Measurements from ENCODE around the gene EFNA2. TPM values are rescaled to one million over a fixed set of nuclear protein-coding genes. Genes with fewer than 3 reads are reported as not detected.
A peak's percentile ranks its signal among the peaks of the same experiment; 100 is the strongest.

The EFNA2 gene
- total and polyA plus RNA-seq, 2 of the 8 experiments (the other 6 are each of a cell fraction or from before 2014, with no cell fraction given) = 4.0 to 7.0 TPM

DNA sequence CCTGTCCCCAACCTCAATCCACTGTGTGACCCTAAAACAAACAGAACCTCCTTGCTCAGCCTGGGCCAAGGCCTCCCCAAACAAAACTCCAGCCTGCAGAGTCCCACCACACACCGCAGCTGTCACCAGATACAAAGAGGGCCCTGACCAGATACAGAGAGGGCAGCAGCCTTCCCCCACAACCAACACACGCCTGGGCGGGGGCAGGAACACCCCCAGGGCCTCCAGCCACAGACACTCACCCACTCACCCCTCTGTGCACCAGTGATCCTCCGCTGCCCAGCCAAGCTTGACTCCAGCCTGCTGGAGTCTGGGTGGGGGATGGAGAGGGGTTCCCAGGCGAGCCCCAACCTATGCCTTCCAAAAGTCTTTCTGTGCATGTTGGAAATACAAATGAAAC, 22.5 kb upstream of the EFNA2 start:
- Histone ChIP-seq H2AK5ac (ENCODE audit: low read depth, low read length) (no peak overlapping the region), H3K36me3 (ENCODE audit: control insufficient read depth in 2 of 4, insufficient read depth in 4 of 4, low read length in 3 of 4) (peaks cover 0 to 4% (median 0%) of the 10 kb centered on the region in 4 experiments; a peak in 2 of 8 replicates), H3K27me3 (replicated peaks in 1 of 4; ENCODE audit: control insufficient read depth in 3 of 4, extremely low read depth in 1 of 4, insufficient read depth in 3 of 4, low read length in 3 of 4) (peaks cover 0 to 10% (median 5%) of the 10 kb centered on the region in 4 experiments; a peak in 4 of 7 replicates), H2AFZ (ENCODE audit: low read length) (no peak overlapping the region), H3K56ac (replicated peaks; ENCODE audit: insufficient read length, low read depth, low read length) (no peak overlapping the region), H3K18ac (ENCODE audit: extremely low read depth, low read length) (peak overlapping the region; percentile 32; the same call in 1 of the 2 replicates), H4K5ac (ENCODE audit: insufficient read length, low read depth, low read length) (no peak overlapping the region), H3K79me2 (ENCODE audit: control insufficient read depth in 1 of 2, insufficient read depth in 2 of 2, low read length in 2 of 2) (no peaks in the 10 kb centered on the region), H4K91ac (replicated peaks; ENCODE audit: insufficient read length, low read length) (peak overlapping the region; percentile 85), H3K14ac (ENCODE audit: insufficient read length) (no peak overlapping the region), H3K4me3 (ENCODE audit: extremely low read depth in 1 of 4, insufficient read depth in 2 of 4, low read depth in 3 of 4, low read length in 4 of 4) (peak overlapping the region in 1 of 4 experiments; percentile 77; a peak in 1 of 8 replicates), H2BK20ac (ENCODE audit: low read length) (peak overlapping the region; percentile 61; the same call in 1 of the 2 replicates), H3K23ac (ENCODE audit: insufficient read length) (no peak overlapping the region), H4K8ac (ENCODE audit: extremely low read depth, insufficient read depth, low read length) (no peak overlapping the region), H3K9ac (replicated peaks in 1 of 4; ENCODE audit: extremely low read depth in 1 of 4, low read depth in 3 of 4, low read length in 3 of 4) (no peak overlapping the region; a peak in 2 of 7 replicates), H3K27ac (ENCODE audit: low read depth, low read length) (no peak overlapping the region), H3K23me2 (ENCODE audit: low read depth, low read length) (peaks cover 32% of the 10 kb centered on the region; the same call in 1 of the 2 replicates), H2BK5ac (ENCODE audit: low read depth, low read length) (peak overlapping the region; percentile 88; the same call in 1 of the 2 replicates), H2BK15ac (ENCODE audit: low read length) (no peak overlapping the region), H3K4me1 (replicated peaks in 1 of 4; ENCODE audit: control insufficient read depth in 3 of 4, insufficient read depth in 4 of 4, low read length in 3 of 4) (peaks cover 0 to 68% (median 46%) of the 10 kb centered on the region in 4 experiments; a peak in 6 of 7 replicates), H3K9me3 (ENCODE audit: insufficient read depth in 2 of 2, low read depth in 1 of 2, low read length in 1 of 2) (no peaks in the 10 kb centered on the region), H4K20me1 (replicated peaks in 1 of 2; ENCODE audit: control insufficient read depth in 1 of 2, insufficient read depth in 2 of 2, low read length in 2 of 2) (peaks cover 2 to 9% of the 10 kb centered on the region in 2 experiments), H2BK12ac (ENCODE audit: low read depth, low read length) (peak overlapping the region; percentile 60; the same call in 1 of the 2 replicates), H3K4me2 (ENCODE audit: insufficient read depth in 1 of 2, low read depth in 2 of 2, low read length in 2 of 2) (peak overlapping the region; percentile 83 to 94; a peak in 2 of 4 replicates), H3K4ac (replicated peaks; ENCODE audit: insufficient read length, low read depth, low read length) (no peak overlapping the region), H3K79me1 (ENCODE audit: low read depth, low read length) (no peaks in the 10 kb centered on the region), H2BK120ac (replicated peaks; ENCODE audit: low read depth, low read length) (no peak overlapping the region)
- TF ChIP-seq SRF (IDR thresholded peaks at IDR 0.05; ENCODE audit: low read depth, low read length) = no peak
- TF ChIP-seq CBX8 (IDR thresholded peaks at IDR 0.05; ENCODE audit: borderline replicate concordance, low read depth, low read length) = no peak
- no peak for TF ChIP-seq CHD2 (IDR thresholded peaks at IDR 0.05; ENCODE audit: low read length)
- TF ChIP-seq SIX5 (IDR thresholded peaks at IDR 0.05; ENCODE audit: low read depth, low read length) = no peak
- TF ChIP-seq RXRA (IDR thresholded peaks at IDR 0.05; ENCODE audit: insufficient read depth, low read depth, low read length) = no peak
- TF ChIP-seq JUND (IDR thresholded peaks at IDR 0.05; ENCODE audit: low read length) = no peak
- no peak for TF ChIP-seq BCL11A (IDR thresholded peaks at IDR 0.05; ENCODE audit: low read depth in 2 of 2, low read length in 2 of 2)
- TF ChIP-seq, protein P1, sequence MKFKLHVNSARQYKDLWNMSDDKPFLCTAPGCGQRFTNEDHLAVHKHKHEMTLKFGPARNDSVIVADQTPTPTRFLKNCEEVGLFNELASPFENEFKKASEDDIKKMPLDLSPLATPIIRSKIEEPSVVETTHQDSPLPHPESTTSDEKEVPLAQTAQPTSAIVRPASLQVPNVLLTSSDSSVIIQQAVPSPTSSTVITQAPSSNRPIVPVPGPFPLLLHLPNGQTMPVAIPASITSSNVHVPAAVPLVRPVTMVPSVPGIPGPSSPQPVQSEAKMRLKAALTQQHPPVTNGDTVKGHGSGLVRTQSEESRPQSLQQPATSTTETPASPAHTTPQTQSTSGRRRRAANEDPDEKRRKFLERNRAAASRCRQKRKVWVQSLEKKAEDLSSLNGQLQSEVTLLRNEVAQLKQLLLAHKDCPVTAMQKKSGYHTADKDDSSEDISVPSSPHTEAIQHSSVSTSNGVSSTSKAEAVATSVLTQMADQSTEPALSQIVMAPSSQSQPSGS (IDR thresholded peaks at IDR 0.05; ENCODE audit: low read length) = no peak
- TF ChIP-seq TAF1 (IDR thresholded peaks at IDR 0.05; ENCODE audit: low read depth, low read length) = no peak
- TF ChIP-seq RAD21 (IDR thresholded peaks at IDR 0.05 in 1 of 2, conservative IDR thresholded peaks at IDR 0.05 in 1 of 2; ENCODE audit: low read depth in 2 of 2, low read length in 2 of 2) = no peak
- DNase-seq (ENCODE audit: low read depth in 1 of 2, low spot score in 2 of 2) = no peak
- FAIRE-seq = no peak
- ChIA-PET CTCF (ENCODE audit: partially characterized antibody) (interaction anchor here (0.8 to 15.9 kb wide), 4 partner anchors 8 to 237 kb away, joined by 4 to 212 read pairs (median 4); partner anchors contain the start of genes ATP5F1D and CNN2), POLR2A (ENCODE audit: partially characterized antibody) (interaction anchor here (1.0 to 19.4 kb wide), 5 partner anchors 8 to 63 kb away, joined by 3 to 456 read pairs (median 331); partner anchors contain the start of genes ATP5F1D, CBARP, FAM174C and MIDN)
- WGBS, 2 experiments (ENCODE audit: extremely low coverage in 1 of 2, insufficient coverage in 1 of 2, insufficient read length in 1 of 2, insufficient replicate concordance in 2 of 2, low coverage in 1 of 2, low lambda C conversion rate in 2 of 2, missing lambda C conversion rate in 1 of 2) = 78% methylated on average over 5 of the region's 5 CpGs; no CpG with 5 or more reads in 1 of the 2 experiments
